Activated T-cell treated with anti-CD3 and anti-CD28 coated beads, Interleukin-2, amount 50 U/mL, for 1 hour (primary cell): Measurements from ENCODE around the gene ZNF638.

Experiments
- DNase-seq: peaks from one replicate; pipeline ENCODE4 v3.0.0-alpha.2; 2020

Gene ZNF638

GRCh38 chr2:71474744-71475397 lies 143.3 kb downstream of the ZNF638 start:
- no peak for DNase-seq

- no peak for DNase-seq
Observed at GRCh38 chr2:71476495-71476894, 144.9 kb downstream of the ZNF638 start.

GRCh38 chr2:71477231-71477691 lies 145.7 kb downstream of the ZNF638 start:
- DNase-seq, result no peak

- DNase-seq, result no peak
Observed at GRCh38 chr2:71478806-71479205, 147.2 kb downstream of the ZNF638 start.

- no peak for DNase-seq
Observed at GRCh38 chr2:71479261-71479660, 147.7 kb downstream of the ZNF638 start.

GRCh38 chr2:71481111-71481510 lies 149.5 kb downstream of the ZNF638 start:
- DNase-seq, result no peak

- DNase-seq, result no peak
Observed at GRCh38 chr2:71482055-71482454, 150.5 kb downstream of the ZNF638 start.

GRCh38 chr2:71483246-71483645 lies 151.7 kb downstream of the ZNF638 start:
- DNase-seq, result no peak

- DNase-seq, result no peak
Observed at GRCh38 chr2:71484354-71484753, 152.8 kb downstream of the ZNF638 start.
